WTC11 (cell line): ENCODE results near the gene MFSD12. TPM values are rescaled to one million over a fixed set of nuclear protein-coding genes. Genes with fewer than 3 reads are reported as not detected.
A peak's percentile ranks its signal among the peaks of the same experiment; 100 is the strongest.

ENCODE experiments used
- ATAC-seq: fragments of 200-7000 bp; cut with Tn5 transposase; 2 replicates; pipeline ENCODE4 v1.10.0; 2021; ENCODE audit warnings: mild to moderate bottlenecking, moderate library complexity
- CTCF ChIA-PET: fragments of 300-600 bp; sonication (Branson Sonifier 250); formaldehyde crosslinking; loops from one replicate; lab custom pipeline; 2021; ENCODE audit warnings: antibody characterized with exemption; lab: Charles Lee
- POLR2A ChIA-PET: fragments of 350-600 bp; sonication (Branson Sonifier 250); formaldehyde crosslinking; loops from one replicate; lab custom pipeline; 2021; ENCODE audit warnings: antibody characterized with exemption; lab: Charles Lee
- DNase-seq: peaks from one replicate; pipeline ENCODE4 v3.0.0; 2021; ENCODE audit warnings: low spot score
- H3K27ac Mint-ChIP-seq: 2 replicates; pipeline ENCODE4 v1.8.0; 2021; ENCODE audit warnings: mixed read lengths
- H3K27me3 Mint-ChIP-seq: 2 replicates; pipeline ENCODE4 v1.8.0; 2021; ENCODE audit warnings: low read depth, mild to moderate bottlenecking, moderate library complexity, mixed read lengths
- H3K36me3 Mint-ChIP-seq: 2 replicates; pipeline ENCODE4 v1.8.0; 2021; ENCODE audit warnings: mixed read lengths
- H3K4me1 Mint-ChIP-seq: 2 replicates; pipeline ENCODE4 v1.8.0; 2022; ENCODE audit warnings: mixed read lengths
- H3K4me3 Mint-ChIP-seq: 2 replicates; pipeline ENCODE4 v1.8.0; 2021; ENCODE audit warnings: mild to moderate bottlenecking, moderate library complexity, mixed read lengths
- H3K9me3 Mint-ChIP-seq: 2 replicates; pipeline ENCODE4 v1.8.0; 2021; ENCODE audit warnings: mixed read lengths
- ARID4B ChIP-seq: sonication (generic); formaldehyde crosslinking; IDR thresholded peaks from 2 replicates; pipeline ENCODE4 v1.8.0; 2023; ENCODE audit warnings: missing genetic modification reagents, mild to moderate bottlenecking, borderline replicate concordance
- ATF1 ChIP-seq: sonication (generic); formaldehyde crosslinking; IDR thresholded peaks from 2 replicates; pipeline ENCODE4 v1.8.1; 2023; ENCODE audit warnings: mild to moderate bottlenecking, moderate library complexity, missing genetic modification reagents
- CREM ChIP-seq: sonication (generic); formaldehyde crosslinking; IDR thresholded peaks from 2 replicates; pipeline ENCODE4 v1.8.1; 2022; ENCODE audit warnings: mild to moderate bottlenecking, missing genetic modification reagents, moderate library complexity
- FOXK1 ChIP-seq: sonication (generic); formaldehyde crosslinking; IDR thresholded peaks from 2 replicates; pipeline ENCODE4 v1.8.0; 2022; ENCODE audit warnings: mild to moderate bottlenecking, moderate library complexity, missing genetic modification reagents
- GRHL2 ChIP-seq: fragments of 250-450 bp; sonication (Bioruptor Pico); IDR thresholded peaks from 2 replicates; pipeline ENCODE4 v1.8.0; 2022; ENCODE audit warnings: mild to moderate bottlenecking, moderate library complexity; ENCODE audit not compliant: insufficient replicate concordance, severe bottlenecking
- JAZF1 ChIP-seq: fragments of 250-450 bp; sonication (Bioruptor Pico); IDR thresholded peaks from 2 replicates; pipeline ENCODE4 v1.9.0; 2021; ENCODE audit warnings: moderate library complexity, mild to moderate bottlenecking, inconsistent platforms
- ZNF416 ChIP-seq: fragments of 250-450 bp; sonication (Bioruptor Pico); IDR thresholded peaks from 2 replicates; pipeline ENCODE4 v1.9.0; 2021; ENCODE audit warnings: mild to moderate bottlenecking, inconsistent platforms
- ZNF423 ChIP-seq: fragments of 250-450 bp; sonication (Bioruptor Pico); IDR thresholded peaks from 2 replicates; pipeline ENCODE4 v2.1.2; 2022; ENCODE audit warnings: mild to moderate bottlenecking, moderate library complexity
- ZNF425 ChIP-seq: fragments of 250-450 bp; sonication (Bioruptor Pico); conservative IDR thresholded peaks from 2 replicates; pipeline ENCODE4 v1.9.0; 2021; ENCODE audit warnings: mild to moderate bottlenecking
- total RNA-seq: library from RNA; stranded (reverse); gene quantifications from 3 replicates; pipeline ENCODE4 v1.2.3, GENCODE V29; 2021
- TF ChIP-seq, protein P1 (sequence below): fragments of 250-450 bp; sonication (Bioruptor Pico); IDR thresholded peaks from 2 replicates; pipeline ENCODE4 v1.9.0; 2021; ENCODE audit warnings: moderate library complexity, mild to moderate bottlenecking, inconsistent platforms, borderline replicate concordance
- TF ChIP-seq, protein P2 (sequence below): sonication (generic); formaldehyde crosslinking; IDR thresholded peaks from 2 replicates; pipeline ENCODE4 v1.8.1; 2022; ENCODE audit warnings: mild to moderate bottlenecking, moderate library complexity, missing genetic modification reagents
- TF ChIP-seq, protein P3 (sequence below): fragments of 250-450 bp; sonication (Bioruptor Pico); IDR thresholded peaks from 2 replicates; pipeline ENCODE4 v1.9.0; 2021; ENCODE audit warnings: mild to moderate bottlenecking
- TF ChIP-seq, protein P4 (sequence below): sonication (generic); formaldehyde crosslinking; IDR thresholded peaks from 2 replicates; pipeline ENCODE4 v1.8.1; 2022; ENCODE audit warnings: mild to moderate bottlenecking, missing genetic modification reagents, moderate library complexity, borderline replicate concordance

The MFSD12 gene
- total RNA-seq, 1 experiment from 2014 or later: 59.9 TPM

DNA sequence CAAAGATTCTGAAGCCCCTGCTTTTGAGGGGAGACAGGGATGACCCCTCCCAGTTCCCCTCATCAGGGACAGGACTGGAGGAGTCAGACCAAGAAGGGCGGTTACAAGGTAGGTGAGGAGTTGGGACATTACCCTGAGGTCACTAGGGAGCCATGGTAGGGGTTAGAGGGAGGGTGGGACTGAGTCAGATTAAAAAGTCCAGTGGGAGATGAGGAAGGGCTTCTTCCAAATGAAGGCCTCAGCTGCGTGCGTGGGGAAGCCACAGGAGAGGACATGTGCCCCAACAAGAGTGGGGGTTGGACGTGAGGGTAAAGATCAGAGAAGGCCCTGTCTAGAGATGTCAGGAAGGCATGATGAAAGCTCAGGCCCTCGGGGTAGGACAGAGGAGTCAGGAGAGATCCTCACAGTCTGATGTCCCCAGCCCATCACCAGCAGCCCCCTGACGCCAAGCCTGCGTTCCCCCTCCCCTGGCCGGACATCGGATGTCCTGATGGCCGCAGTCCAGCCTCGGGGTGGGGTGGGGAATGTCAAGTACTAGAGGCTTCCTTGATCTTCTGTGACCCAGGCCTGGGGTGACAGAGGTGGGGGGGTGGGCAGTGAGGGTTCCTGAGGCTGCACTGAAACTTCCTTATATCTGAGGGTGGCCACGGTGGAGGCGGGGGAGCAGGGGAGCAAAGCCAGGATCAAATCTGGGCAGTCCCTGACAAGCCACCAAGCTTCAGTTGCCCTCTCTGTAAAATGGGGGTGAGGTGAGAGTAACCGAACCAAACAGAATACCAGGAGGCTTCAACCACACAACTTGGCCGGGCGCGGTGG is 6.5 kb upstream of the MFSD12 start (continued):
- TF ChIP-seq, protein P1, sequence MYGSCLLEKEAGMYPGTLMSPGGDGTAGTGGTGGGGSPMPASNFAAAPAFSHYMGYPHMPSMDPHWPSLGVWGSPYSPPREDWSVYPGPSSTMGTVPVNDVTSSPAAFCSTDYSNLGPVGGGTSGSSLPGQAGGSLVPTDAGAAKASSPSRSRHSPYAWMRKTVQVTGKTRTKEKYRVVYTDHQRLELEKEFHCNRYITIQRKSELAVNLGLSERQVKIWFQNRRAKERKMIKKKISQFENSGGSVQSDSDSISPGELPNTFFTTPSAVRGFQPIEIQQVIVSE (CRISPR knock-in tag): no peak
- TF ChIP-seq JAZF1: no peak

DNA sequence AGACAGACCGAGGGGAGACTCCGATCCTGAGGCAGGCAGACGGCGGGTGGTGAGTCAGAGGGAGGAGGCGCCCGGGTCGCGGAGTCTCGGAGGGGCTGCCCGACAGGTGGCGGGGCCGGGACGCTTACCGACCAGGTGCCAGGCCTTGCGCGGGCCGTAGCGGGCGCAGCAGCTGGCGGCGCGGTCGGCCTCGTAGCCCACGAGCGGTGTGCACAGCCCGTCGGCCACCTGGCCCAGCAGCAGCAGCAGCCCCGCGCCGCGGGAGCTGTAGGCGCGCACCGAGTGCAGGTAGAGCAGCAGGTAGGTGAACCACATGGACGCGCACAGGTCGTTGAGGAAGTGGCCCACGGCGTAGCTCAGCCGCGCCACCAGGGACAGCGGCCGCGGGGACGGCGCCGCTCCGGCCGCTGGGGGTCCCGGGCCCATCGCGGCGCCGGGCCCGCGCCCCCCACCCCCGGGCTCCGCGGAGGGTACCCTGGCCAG is 367 bp downstream of the MFSD12 start:
- no peak overlapping the region for H3K27ac Mint-ChIP-seq
- ChIA-PET CTCF (interaction anchor here (0.9 to 2.7 kb wide), 6 partner anchors 9 to 72 kb away, joined by 3 to 20 read pairs (median 5); no protein-coding TSS in a partner anchor), POLR2A (interaction anchor here (1.0 to 1.4 kb wide), 2 partner anchors 11 to 113 kb away, joined by 3 to 4 read pairs; no protein-coding TSS in a partner anchor)
- peaks cover 12% of the 10 kb centered on the region for H3K4me1 Mint-ChIP-seq
- peak; percentile 36 for DNase-seq
- TF ChIP-seq, protein P2, sequence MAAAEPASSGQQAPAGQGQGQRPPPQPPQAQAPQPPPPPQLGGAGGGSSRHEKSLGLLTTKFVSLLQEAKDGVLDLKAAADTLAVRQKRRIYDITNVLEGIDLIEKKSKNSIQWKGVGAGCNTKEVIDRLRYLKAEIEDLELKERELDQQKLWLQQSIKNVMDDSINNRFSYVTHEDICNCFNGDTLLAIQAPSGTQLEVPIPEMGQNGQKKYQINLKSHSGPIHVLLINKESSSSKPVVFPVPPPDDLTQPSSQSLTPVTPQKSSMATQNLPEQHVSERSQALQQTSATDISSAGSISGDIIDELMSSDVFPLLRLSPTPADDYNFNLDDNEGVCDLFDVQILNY (CRISPR knock-in tag): 0 out of 2 replicates have a peak, but pooled peaks have one; percentile 29
- TF ChIP-seq GRHL2 (no peak), CREM (CRISPR knock-in tag) (peak; percentile 46; the same call in 1 of the 2 replicates), ARID4B (CRISPR knock-in tag) (peak; percentile 30; the same call in 1 of the 2 replicates)
- no peaks in the 10 kb centered on the region for H3K36me3 Mint-ChIP-seq
- peak overlapping the region; percentile 93 for H3K4me3 Mint-ChIP-seq
- ATAC-seq: peak; percentile 14
- no peaks in the 10 kb centered on the region for H3K9me3 Mint-ChIP-seq
- peaks cover 29% of the 10 kb centered on the region for H3K27me3 Mint-ChIP-seq

DNA sequence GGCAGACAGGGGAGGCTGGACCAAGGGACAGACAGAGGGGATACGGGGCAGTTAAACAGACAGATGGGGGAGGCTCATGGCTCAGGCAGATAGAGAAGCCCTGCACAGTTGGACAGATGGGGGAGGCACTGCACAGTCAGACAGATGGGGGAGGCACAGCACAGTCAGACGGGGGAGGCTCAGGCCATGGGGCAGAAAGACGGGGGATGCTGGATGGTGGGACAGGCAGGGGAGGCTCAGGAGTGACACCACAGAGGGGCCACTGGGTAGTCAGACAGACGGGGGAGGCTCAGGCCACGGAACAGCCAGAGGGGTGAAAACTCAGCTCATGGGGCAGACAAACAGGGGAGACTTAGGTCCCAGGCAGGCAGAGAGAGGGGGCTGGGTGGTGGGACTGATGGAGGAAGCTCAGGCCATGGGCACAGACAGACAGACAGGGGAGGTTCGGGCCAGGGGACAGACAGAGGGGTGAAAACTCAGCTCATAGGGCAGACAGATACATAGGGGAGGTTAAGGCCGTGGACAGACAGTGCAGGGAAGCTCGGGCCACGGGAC is 886 bp downstream of the MFSD12 start:
- ATAC-seq (no peak), DNase-seq (no peak)
- H3K36me3 Mint-ChIP-seq: no peaks in the 10 kb centered on the region
- no peaks in the 10 kb centered on the region for H3K9me3 Mint-ChIP-seq
- ChIA-PET CTCF (interaction anchor here (1.0 to 2.7 kb wide), 5 partner anchors 9 to 71 kb away, joined by 4 to 20 read pairs (median 5); no protein-coding TSS in a partner anchor), POLR2A (interaction anchor here (0.7 to 1.4 kb wide), 3 partner anchors 10 to 112 kb away, joined by 3 to 4 read pairs (median 3); no protein-coding TSS in a partner anchor)
- H3K27me3 Mint-ChIP-seq: peaks cover 27% of the 10 kb centered on the region
- H3K4me3 Mint-ChIP-seq: peak overlapping the region; percentile 93
- TF ChIP-seq ZNF416 (CRISPR knock-in tag): no peak
- TF ChIP-seq, protein P3, sequence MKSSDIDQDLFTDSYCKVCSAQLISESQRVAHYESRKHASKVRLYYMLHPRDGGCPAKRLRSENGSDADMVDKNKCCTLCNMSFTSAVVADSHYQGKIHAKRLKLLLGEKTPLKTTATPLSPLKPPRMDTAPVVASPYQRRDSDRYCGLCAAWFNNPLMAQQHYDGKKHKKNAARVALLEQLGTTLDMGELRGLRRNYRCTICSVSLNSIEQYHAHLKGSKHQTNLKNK: no peak
- no peak overlapping the region for H3K27ac Mint-ChIP-seq
- H3K4me1 Mint-ChIP-seq: peaks cover 12% of the 10 kb centered on the region

DNA sequence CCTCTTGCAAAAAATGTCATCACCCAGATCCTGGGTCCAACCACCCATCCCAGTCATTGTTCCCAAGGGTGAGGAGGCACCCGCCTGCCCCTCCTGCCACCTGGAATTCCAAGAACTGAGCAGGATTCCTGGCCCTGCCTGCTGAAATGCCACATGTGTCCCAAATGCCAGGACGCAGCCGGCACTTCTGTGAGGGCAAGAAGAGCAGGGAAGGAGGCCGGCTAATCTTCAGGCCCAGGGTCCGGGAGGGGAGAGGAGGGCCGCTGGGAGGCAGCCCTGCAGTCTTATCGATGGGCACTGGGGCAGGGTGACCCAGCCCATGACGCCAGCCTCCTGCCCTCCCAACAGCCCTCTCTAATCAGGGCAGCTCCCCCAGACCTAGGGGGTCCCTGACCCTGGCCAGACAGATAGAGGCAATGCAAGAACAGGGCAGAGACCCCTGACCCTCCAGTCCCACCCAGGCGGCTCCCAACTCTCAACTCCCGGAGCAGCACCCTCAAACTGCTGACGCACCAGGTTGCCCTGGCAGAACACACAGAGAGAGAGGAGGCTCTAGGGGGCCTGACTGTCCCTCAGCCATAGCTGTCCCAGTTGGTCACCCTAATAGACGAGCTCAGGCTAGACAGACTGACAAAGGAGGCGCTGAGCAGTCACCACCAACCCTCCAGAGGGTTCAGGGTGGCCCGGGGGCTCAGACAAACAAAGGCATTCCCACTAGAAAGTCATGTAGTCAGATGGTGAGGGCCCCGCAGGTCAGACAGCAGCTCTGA is 1.5 kb downstream of the MFSD12 start:
- DNase-seq (no peak), ATAC-seq (no peak)
- H3K27ac Mint-ChIP-seq: no peak overlapping the region; the same call in 1 of the 2 replicates
- no peaks in the 10 kb centered on the region for H3K9me3 Mint-ChIP-seq
- H3K4me1 Mint-ChIP-seq: peaks cover 12% of the 10 kb centered on the region
- H3K36me3 Mint-ChIP-seq: no peaks in the 10 kb centered on the region
- peak overlapping the region; percentile 93 for H3K4me3 Mint-ChIP-seq
- peaks cover 26% of the 10 kb centered on the region for H3K27me3 Mint-ChIP-seq
- CTCF ChIA-PET: interaction anchor here (1.3 to 2.7 kb wide), 4 partner anchors 8 to 21 kb away, joined by 5 to 20 read pairs (median 6); no protein-coding TSS in a partner anchor
- POLR2A ChIA-PET: interaction anchor here (0.6 to 1.4 kb wide), 4 partner anchors 10 to 112 kb away, joined by 3 to 4 read pairs (median 3); no protein-coding TSS in a partner anchor
- TF ChIP-seq, protein P4, sequence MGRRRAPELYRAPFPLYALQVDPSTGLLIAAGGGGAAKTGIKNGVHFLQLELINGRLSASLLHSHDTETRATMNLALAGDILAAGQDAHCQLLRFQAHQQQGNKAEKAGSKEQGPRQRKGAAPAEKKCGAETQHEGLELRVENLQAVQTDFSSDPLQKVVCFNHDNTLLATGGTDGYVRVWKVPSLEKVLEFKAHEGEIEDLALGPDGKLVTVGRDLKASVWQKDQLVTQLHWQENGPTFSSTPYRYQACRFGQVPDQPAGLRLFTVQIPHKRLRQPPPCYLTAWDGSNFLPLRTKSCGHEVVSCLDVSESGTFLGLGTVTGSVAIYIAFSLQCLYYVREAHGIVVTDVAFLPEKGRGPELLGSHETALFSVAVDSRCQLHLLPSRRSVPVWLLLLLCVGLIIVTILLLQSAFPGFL (CRISPR knock-in tag): no peak
- TF ChIP-seq FOXK1 (CRISPR knock-in tag): no peak
- TF ChIP-seq ZNF423 (CRISPR knock-in tag): no peak
- TF ChIP-seq ZNF425: no peak
- TF ChIP-seq ATF1: no peak
